HG03135 (cell line): ENCODE results near the gene PTPRF.

Experiments used
- ATAC-seq: cut with Tn5 transposase; IDR thresholded peaks from one replicate; pipeline ENCODE4 v1.9.1; 2021; ENCODE audit warnings: mild to moderate bottlenecking, moderate library complexity; ENCODE audit not compliant: unreplicated experiment

The PTPRF gene

DNA sequence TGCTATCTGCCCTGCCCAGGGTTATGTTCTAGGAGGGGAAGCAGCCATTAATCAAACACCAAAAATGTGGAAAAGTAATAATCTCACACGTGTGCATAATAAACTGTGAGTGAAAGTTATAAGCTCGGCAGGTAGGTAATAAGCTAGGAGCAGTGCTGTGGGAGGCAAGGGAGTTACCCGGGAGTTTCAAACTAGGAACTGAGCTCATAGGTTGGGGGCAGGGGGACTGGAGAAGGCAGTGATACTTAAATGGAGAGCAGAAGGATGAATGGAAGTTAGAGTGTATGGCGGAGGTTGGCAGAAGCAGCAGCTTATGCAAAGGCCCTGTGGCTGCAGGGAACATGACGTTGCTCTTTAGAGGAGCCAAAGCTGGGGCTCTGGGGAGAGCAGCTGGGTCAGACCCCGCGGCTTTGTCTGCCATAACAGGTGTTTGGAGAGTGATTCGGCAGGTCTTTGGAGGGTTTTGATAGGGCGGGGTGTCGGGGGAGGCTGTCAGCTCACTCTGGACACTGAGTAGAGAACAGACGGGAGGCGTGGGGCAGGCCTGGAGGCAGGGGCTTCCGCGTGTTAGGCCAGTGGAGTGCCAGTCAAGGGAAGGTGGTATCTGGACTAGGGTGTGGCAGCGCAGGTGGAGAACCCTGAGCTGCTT is 20.0 kb downstream of the PTPRF start:
- no peak for ATAC-seq

DNA sequence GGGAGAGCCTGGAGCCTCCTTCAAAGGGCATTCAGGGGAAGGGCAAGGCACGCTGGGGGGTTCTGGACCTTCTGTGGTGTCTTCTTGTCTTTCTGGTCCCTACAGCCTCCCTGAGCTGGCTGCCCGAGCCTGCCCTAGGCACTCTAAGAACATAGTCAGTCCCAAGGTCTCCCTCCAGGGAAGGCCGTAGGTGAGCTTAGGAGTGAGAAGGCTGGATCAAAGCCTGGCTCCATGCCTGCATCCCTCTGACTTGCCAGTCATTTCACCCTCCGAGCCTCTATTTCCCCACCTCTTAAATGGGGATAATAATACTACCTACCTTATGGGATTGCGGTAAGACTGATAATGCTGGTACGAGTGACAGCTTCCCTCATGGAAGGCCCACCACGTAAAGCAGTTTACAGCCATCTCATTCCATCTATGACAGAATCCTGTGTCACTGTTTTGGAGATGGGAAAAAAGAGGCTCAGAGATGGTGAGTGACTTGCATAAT is 20.8 kb downstream of the PTPRF start:
- no peak for ATAC-seq

DNA sequence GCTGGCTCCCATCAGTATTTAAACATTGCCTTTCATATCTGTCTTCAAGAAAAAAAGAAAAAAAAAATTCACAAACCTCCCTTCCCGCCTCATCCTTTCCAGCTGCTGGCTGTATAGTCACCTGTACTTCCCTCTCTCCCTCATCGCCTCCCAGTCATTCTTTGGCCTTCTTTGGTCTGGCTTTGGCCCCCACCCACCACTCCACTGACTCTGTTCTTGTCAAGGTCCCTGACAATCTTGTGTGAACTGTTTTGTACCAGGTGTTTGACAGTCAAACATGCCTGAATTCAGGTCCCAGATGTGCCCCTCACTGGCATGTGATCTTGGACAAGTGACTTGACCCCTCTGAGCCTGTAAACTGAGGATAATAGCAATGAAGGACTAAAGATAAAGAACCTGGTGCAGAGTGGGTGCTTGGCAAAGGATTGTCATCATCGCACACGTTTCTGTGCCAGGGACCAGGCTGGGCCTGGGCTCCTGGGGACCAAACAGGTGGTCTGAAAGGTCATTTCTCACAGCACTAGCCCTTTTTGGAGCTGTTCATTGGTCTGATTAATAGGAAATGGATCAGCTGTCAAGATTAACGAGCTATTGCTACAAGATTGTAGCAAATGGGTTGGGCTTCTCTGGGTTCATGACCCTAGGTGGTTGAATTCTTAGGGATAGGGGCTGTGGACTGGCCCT is 21.5 kb downstream of the PTPRF start:
- no peak for ATAC-seq

DNA sequence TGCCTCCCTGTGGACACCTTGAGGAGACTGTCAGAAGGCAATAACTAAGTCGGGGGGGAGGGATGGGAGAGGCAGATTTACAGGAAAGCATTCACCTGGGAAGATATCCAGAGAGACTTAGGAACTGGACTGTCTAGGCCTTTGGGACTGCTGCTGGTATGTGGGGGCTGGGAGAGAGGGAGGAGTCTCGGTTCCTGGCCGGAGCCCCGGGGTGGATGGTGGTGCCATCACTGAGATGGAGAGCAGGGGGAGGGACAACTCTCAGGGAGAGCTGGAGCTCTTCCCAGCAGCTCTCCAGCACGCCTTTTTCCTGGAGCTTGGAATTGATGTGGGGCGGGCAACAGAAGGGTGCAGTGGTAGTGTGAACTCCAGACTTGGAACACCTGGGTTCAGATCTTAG is 22.1 kb downstream of the PTPRF start:
- ATAC-seq = no peak

DNA sequence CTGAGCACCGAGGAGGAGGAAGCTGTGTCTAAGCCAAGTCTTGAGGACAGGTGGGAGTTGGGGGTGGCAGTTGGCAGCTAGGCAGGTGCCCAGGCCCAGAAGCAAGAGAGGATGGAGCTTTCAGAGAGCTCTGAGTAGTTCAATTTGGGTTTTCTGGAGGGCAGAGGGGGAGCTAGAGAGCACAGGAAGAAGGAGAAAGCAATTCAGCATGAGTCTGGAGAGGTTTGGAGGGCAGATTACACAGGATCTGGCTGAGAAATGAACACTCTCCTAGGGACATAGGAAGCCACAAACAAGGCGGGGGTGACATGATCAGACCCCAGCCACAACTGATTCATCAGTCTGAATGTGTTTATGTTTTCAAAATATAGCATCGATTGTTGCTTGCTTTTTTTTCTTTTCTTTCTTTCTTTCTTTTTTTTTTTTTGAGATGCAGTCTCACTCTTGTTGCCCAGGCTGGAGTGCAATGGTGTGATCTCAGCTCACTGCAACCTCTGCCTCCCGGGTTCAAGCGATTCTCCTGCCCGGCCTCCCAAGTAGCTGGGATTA is 23.8 kb downstream of the PTPRF start:
- ATAC-seq = no peak

DNA sequence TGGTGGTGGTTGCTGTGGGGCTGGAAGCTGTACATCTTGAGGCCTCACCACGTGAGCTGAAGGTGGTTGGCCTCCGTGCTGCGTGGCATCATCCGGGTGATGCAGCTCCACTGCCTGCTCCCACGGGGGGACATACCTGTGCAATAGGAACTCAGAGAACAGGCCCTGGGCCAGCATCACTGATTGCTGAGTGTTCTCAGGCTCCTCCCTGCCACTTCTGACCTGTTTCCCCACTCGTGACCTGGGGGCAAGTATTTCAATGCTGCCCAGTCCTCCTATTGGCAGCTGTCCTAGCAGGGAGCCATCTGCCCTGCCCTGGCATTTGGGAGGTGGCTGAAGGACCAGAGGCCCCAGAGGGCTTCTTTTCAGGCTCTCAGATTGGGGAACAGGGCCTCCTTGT is 26.1 kb downstream of the PTPRF start:
- no peak for ATAC-seq

DNA sequence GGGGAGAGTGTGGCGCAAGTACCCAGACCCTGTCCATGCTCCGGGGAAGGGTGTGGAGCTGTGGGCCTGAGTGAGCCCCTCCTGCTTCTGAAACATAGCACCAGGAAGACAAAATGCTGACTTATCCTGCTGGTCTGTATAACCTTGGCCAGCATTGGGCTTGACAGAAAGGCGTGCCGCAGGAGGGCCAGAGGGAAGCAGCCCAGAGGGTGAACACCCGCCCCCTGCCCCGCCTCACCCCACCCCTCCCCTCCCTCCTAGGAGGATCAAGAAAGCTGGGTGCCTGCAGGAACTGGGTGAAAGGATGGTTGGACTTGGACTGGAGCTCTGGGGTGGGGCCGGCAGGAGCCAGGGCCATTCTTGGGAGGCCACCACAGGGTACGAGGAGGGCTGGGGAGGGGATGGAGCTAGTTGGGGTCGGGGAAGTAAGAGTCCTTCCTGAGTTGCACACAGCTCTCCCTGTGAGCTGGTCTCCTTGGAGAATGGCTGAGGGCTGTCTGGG is 27.1 kb downstream of the PTPRF start:
- ATAC-seq = no peak

DNA sequence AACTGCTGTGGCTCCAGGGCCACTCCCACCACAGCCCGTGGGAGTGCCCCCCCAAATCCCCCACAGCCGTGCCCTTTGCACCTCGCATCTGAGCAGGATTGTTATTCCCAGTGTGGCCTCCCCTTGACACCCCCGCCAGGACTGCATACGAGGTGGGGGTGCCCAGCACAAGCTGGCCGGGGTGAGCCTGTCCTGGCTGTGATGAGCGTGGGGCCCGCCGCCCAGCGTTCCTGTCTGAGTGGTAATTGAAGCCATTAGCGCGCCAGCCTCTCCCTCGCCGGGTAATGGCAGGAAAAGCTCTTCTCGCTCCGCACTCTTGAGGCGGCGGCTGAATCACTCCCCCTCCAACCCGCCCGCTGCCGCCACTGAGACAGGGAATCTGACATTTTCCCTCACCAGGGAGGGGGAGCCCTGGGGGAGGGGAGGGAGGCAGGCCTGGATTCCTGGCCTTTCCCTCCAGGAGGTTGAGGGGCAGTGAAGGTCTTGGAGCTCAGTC is 27.7 kb downstream of the PTPRF start:
- no peak for ATAC-seq

DNA sequence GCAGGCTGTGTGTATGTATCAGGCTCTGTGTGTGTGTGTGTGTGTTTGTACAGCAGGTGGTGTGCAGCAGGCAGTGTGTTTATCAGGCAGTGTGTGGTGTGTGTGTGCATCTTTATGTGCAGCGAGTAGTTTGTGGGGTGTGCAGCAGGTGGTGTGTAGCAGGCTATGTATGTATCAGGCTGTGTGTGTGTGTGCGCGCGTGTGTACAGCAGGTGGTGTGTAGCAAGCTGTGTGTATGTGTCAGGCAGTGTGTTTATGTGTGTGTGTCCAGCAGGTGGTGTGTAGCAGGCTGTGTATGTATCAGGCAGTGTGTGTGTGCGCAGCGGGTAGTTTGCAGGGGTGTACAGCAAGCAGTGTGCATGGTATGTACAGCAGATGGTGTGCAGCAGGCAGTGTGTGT is 29.0 kb downstream of the PTPRF start:
- ATAC-seq = no peak

DNA sequence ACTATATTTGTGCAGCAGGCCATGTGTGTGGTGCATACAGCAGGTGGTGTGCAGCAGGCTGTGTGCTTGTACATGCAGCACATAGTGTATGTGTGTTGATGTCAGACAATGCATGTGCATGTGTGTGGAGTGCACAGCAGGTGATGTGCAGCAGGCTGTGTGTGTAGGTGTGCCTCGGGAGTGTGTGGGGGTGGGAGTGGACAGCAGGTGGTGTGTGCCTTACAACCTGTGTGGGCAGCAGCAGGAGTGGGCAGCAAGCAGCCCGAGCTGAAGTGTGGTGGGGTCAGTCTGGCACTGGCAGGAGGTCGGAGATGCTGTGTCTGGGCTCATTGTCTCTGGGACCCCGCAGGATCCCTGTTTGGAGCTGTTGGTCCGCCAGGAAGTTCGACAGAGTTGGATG is 29.6 kb downstream of the PTPRF start:
- ATAC-seq = no peak

DNA sequence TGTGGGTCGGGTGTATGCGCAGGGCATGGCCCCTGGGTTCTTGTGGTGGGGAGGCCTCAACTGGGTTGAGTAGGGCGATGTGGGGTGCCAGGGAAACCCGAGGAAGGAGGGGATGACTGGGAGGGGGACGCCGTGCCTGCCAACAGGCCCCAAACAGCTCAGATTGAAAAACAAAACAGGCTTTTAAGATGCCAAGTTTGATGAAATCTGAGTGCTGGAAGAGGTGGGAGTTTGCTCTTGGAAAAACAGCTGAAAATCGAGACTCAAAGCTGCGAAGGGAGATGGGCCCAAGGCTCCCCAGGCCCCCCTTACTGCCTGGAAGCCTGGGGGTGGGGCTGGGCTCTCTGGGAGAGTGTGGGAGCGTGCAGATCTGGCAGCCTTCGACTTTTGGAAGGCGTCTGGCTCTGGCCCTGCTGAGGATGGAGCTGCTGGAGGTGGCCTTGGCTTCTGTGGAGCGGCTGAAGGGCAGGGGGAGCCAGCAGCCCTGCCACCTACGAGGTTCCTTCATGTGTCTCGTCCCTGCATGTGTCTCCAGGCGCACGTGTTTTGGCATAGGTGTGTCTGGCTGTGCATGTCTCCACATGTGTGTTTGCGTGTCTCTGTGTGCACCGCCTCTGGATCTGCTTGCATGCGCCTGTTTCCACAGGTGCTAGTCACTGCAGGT is 33.3 kb downstream of the PTPRF start:
- ATAC-seq = no peak

DNA sequence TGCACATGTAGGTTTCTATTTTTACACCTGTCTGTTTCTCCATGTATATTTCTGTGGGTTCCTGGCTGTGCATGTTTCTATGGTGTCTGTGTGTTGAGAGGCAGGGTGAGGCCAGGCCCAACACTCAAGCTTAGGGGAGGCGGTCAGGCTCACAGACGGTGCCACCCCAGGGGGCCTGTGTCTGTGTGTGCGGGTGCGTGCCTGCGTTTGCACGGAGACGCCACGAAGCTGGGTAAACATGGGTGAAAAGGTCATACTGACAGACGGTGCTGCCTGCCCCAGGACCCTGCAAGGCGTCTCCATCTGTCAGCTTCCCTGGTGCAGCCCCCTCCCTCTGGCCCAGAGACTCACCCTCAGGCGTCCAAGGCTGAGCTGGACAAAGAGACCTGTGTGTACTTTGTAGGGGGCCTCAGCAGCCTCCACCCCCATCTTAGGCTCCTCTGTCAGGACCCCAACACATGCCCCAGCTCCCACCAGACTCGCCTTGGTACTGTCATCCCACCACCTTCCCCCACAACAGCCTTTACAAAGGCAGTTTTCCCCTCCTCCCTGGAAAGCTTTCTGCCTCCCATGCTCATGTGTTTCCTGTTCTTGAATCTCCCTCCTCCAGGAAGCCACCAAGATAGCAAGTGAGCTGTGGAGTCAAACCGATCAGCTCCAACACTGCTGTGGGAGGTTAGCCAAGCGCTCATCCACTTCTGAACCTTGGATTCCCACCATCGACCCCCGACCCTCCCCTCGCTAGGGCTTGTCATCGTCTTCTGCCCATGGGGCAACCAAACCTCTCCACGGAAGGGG is 34.1 kb downstream of the PTPRF start:
- ATAC-seq = no peak

DNA sequence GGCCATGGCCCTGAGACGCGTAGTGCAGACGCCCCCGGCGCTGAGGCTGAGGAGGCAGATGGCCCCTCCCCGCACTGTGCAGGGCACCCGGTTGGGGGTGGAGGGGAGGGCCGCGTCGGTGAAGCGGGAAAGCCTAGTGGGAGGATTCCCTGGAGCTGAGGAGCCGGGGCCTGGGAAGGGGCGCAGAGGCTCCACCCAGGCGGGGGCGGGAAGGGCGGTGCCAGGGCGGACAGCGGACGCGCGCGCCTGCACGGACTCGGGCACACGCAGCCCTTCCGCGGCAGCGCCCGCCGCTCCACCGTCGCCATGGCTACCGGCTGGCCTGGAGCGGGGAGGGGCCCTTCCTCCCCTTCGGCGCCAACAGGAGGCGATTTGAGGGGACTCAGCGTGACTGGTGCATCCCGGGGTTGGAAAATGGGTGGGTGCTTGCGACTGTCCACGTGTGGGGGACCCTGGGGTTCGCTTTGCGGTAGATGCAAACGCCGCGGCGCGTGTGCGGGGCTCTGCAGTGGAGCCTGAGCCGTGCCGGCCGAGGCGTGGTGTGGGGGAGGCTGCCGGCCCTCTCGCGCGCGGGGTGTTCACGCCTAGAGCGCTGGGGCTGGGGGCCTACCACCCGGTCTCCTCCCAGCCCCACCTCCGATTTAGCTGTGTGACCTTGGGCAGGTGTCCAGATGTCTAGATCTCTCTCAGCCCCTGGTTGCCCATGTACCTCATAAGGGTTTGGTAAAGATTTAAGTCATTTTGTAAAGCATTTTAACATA is 35.1 kb downstream of the PTPRF start:
- no peak for ATAC-seq

DNA sequence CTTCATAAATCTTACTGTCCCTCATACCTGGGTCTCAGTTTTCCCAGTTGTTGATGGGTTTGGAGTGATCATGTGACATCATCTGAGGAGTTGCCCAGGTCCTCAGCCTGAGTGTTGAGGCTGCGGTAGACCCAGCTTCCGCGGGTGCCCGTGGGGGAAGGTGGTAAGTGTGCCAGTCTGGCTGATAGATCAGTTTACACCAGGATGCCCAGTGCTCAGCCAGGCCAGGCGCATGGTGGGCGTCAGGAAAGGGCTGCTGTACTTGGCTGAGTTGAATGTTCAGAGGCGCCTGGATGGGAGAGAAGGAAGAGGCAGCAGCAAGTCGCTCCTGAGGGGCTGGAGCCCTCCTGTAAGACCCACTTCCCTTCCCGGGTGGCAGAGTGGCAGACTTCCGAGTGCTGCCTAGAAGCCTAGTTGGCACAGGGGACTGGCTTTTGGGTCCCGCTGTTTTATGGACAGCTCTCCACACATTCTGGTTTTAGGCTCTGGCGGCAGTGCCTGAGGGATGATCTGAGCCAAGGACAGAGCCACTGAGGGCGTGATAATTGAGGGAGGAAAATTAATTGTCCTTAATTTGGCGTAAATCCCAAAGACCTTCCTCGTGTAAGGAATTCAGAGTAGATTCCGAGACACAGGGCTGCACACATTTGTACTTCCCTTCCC is 35.8 kb downstream of the PTPRF start:
- ATAC-seq = no peak

DNA sequence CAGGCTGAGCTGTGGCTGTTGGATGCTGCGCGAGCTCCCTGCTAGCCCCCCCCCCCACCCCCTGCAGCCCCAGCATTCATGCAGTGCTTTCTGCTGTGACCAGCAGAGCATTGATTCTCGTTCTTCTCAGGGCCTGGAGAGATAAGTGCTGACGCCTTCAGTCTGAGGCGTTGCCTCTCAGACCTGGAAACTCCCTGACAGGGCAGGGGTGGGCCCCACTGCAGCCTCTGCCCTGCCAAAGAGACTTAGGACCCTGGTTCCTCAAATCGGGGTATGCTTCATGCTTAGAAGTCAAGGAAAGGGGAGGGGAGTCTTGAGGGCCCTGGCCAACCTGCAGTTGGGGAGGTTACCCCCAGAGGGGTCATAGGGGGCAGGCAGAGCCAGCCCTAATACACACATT is 38.5 kb downstream of the PTPRF start:
- no peak for ATAC-seq

DNA sequence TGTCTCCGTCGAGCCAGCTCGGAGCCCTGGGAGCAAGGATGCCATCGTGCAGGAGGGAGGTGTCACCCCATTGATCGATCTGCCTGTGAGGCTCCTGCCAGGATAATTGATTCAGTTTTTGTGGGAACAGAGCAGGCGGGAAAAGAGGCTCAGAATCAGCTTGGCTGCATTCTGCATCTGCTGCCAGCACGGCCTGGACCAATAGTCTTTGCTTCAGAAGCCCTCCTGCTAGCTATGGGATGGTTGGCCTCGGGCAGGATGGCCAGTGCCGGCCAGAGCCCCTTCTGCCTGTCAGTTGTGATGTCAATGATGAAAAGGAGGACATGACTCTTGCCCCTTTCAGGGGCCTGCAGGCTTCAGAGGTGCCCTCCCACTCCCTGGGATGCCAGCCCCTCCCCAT is 39.6 kb downstream of the PTPRF start:
- no peak for ATAC-seq

DNA sequence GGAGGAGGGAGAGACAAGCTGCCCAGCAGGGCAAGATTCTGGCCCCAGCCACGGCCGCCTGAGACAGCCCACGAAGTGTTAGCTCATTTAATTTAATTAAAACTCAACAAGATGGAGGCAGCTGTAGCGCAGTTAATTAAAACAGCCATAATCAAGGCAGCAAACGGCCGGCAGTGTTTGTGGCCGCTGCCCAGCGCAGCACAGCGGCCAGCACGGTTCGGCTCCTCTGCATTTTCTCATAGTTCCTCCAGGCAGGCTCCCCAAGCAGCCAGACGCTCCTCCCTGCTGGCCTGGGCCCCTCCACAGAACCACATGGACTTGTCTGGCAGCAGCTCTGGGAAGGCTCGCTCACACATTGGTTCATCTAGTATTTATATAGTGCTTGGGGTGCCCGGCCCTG is 40.0 kb downstream of the PTPRF start:
- no peak for ATAC-seq

DNA sequence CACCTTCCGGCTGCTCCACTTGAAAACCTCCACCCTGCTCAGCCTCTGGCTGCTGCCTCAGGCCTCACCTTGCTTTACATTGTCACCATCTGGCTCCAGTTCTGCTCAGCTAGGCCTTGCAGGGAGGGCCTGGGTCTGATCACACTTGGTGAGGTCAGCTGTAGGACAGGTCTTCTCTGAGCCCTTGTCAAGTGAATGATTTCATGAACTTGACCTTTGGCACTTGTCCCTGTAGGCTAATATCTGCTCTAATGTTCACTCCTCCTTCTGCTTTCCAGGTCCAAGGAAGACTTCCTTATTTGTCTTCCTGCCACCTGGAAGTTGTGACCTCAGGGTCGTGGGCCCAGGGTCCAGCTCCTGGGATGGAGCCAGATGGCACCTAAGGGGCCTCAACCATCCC is 41.4 kb downstream of the PTPRF start:
- no peak for ATAC-seq

DNA sequence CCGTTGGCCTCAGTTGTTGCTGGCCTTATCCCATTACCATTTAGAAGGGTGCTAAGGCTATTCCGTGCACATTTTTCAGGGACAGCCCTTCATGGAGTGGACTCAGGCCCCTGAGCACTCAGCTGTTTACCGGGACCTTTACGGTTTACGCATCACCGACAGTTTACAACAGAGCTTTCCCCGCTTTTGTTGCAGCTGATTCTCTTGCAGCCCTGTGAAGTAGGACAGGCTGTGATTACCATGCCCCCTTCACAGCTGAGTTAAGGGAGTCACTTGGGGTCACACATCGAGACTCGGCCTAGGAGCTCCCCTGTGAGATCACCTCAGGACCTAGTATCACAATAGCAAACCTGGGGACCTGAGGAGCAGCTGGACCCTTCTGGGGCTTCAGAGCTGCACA is 41.9 kb downstream of the PTPRF start:
- no peak for ATAC-seq
